Measurements from ENCODE around the gene IMPDH2.
A peak's percentile ranks its signal among the peaks of the same experiment; 100 is the strongest.

The IMPDH2 gene

GRCh38 chr3:49028673-49029562 is at the start of gene IMPDH2:
TSS of gene IMPDH2 (minus strand) at chr3:49029398. CDS start at chr3:49029350, 48 bp downstream.
- DNase-seq, result peak; percentile 97 to 99
- TF ChIP-seq POLR2A (IDR thresholded peaks at IDR 0.05; ENCODE audit: low read length), result peak; percentile 99
- TF ChIP-seq GATA1 (IDR thresholded peaks at IDR 0.05; ENCODE audit: low read depth, low read length), result no peak

- no peak for DNase-seq
- no peak for TF ChIP-seq GATA1 (IDR thresholded peaks at IDR 0.05; ENCODE audit: low read depth, low read length)
- no peak for TF ChIP-seq POLR2A (IDR thresholded peaks at IDR 0.05; ENCODE audit: low read length)
These were observed 47.4 kb upstream of the IMPDH2 start for GRCh38 chr3:49076646-49077045.

- TF ChIP-seq POLR2A (IDR thresholded peaks at IDR 0.05; ENCODE audit: low read length), result no peak
- TF ChIP-seq GATA1 (IDR thresholded peaks at IDR 0.05; ENCODE audit: low read depth, low read length), result no peak
- no peak for DNase-seq
These were observed 46.9 kb upstream of the IMPDH2 start for GRCh38 chr3:49076116-49076515.

- DNase-seq, result no peak
- no peak for TF ChIP-seq GATA1 (IDR thresholded peaks at IDR 0.05; ENCODE audit: low read depth, low read length)
- no peak for TF ChIP-seq POLR2A (IDR thresholded peaks at IDR 0.05; ENCODE audit: low read length)
These were observed 28.8 kb upstream of the IMPDH2 start for GRCh38 chr3:49058011-49058410.

- DNase-seq, result no peak
- TF ChIP-seq GATA1 (IDR thresholded peaks at IDR 0.05; ENCODE audit: low read depth, low read length), result no peak
- TF ChIP-seq POLR2A (IDR thresholded peaks at IDR 0.05; ENCODE audit: low read length), result no peak
These were observed 28.1 kb upstream of the IMPDH2 start for GRCh38 chr3:49057268-49057667.

GRCh38 chr3:49054344-49054862 is 25.2 kb upstream of the IMPDH2 start:
- no peak for TF ChIP-seq POLR2A (IDR thresholded peaks at IDR 0.05; ENCODE audit: low read length)
- no peak for TF ChIP-seq GATA1 (IDR thresholded peaks at IDR 0.05; ENCODE audit: low read depth, low read length)
- DNase-seq, result no peak

GRCh38 chr3:49053543-49053942 is 24.3 kb upstream of the IMPDH2 start:
- TF ChIP-seq GATA1 (IDR thresholded peaks at IDR 0.05; ENCODE audit: low read depth, low read length) (no peak), POLR2A (IDR thresholded peaks at IDR 0.05; ENCODE audit: low read length) (no peak)
- no peak for DNase-seq

- DNase-seq, result no peak
- TF ChIP-seq GATA1 (IDR thresholded peaks at IDR 0.05; ENCODE audit: low read depth, low read length), result no peak
- no peak for TF ChIP-seq POLR2A (IDR thresholded peaks at IDR 0.05; ENCODE audit: low read length)
These were observed 6.1 kb upstream of the IMPDH2 start for GRCh38 chr3:49035281-49035680.

GRCh38 chr3:49034650-49035049 is 5.5 kb upstream of the IMPDH2 start:
- TF ChIP-seq GATA1 (IDR thresholded peaks at IDR 0.05; ENCODE audit: low read depth, low read length), result no peak
- no peak for TF ChIP-seq POLR2A (IDR thresholded peaks at IDR 0.05; ENCODE audit: low read length)
- DNase-seq, result no peak

- TF ChIP-seq POLR2A (IDR thresholded peaks at IDR 0.05; ENCODE audit: low read length), result no peak
- TF ChIP-seq GATA1 (IDR thresholded peaks at IDR 0.05; ENCODE audit: low read depth, low read length), result no peak
- no peak for DNase-seq
These were observed 3.6 kb upstream of the IMPDH2 start for GRCh38 chr3:49032646-49033304.

- TF ChIP-seq POLR2A (IDR thresholded peaks at IDR 0.05; ENCODE audit: low read length) (no peak), GATA1 (IDR thresholded peaks at IDR 0.05; ENCODE audit: low read depth, low read length) (no peak)
- DNase-seq, result peak; percentile 76 to 83
These were observed 1.1 kb upstream of the IMPDH2 start for GRCh38 chr3:49030321-49030720.

- DNase-seq, result no peak
- TF ChIP-seq POLR2A (IDR thresholded peaks at IDR 0.05; ENCODE audit: low read length) (peak; percentile 66), GATA1 (IDR thresholded peaks at IDR 0.05; ENCODE audit: low read depth, low read length) (no peak)
These were observed 326 bp upstream of the IMPDH2 start for GRCh38 chr3:49029563-49029884.

GRCh38 chr3:49028298-49028672 is 913 bp downstream of the IMPDH2 start:
- no peak for DNase-seq
- TF ChIP-seq POLR2A (IDR thresholded peaks at IDR 0.05; ENCODE audit: low read length), result no peak
- TF ChIP-seq GATA1 (IDR thresholded peaks at IDR 0.05; ENCODE audit: low read depth, low read length), result no peak

- TF ChIP-seq GATA1 (IDR thresholded peaks at IDR 0.05; ENCODE audit: low read depth, low read length) (no peak), POLR2A (IDR thresholded peaks at IDR 0.05; ENCODE audit: low read length) (no peak)
These were observed 1.6 kb downstream of the IMPDH2 start for GRCh38 chr3:49027634-49028033.

More at GRCh38 chr3:49027634-49028033, 1.6 kb downstream of the IMPDH2 start:
- DNase-seq, result no peak
